Uterus (tissue), 4 donors: ENCODE measurements around the gene KLHL8. TPM values are rescaled to one million over a fixed set of nuclear protein-coding genes. Genes with fewer than 3 reads are reported as not detected.
"Not testable (repeated sequence)": the region's sequence is repeated elsewhere in the genome, so short reads cannot be mapped to it uniquely, and the experiment has no call there.

ENCODE experiments used
- DNase-seq, 2 donors: peaks; one replicate each; pipeline ENCODE4 v3.0.0-alpha.2; 2019 to 2020
- H3K27ac ChIP-seq, 2 donors: fragments of 200-600 bp; sonication (generic); 1 replicate in 1 of 2; 2 replicates in 1 of 2; pipeline ENCODE4 v1.5.1; 2016 to 2018
- H3K27me3 ChIP-seq, 2 donors: fragments of 200-600 bp; sonication (generic); one replicate each; pipeline ENCODE4 v1.5.1; 2018 to 2019; ENCODE audit warnings: control low read depth in 1 of 2
- H3K36me3 ChIP-seq, 2 donors: fragments of 200-600 bp; sonication (generic); one replicate each; pipeline ENCODE4 v1.5.1; 2019; ENCODE audit warnings: control low read depth in 1 of 2
- H3K4me1 ChIP-seq, 2 donors: fragments of 200-600 bp; sonication (generic); one replicate each; pipeline ENCODE4 v1.5.1; 2018 to 2019; ENCODE audit warnings: control low read depth in 1 of 2
- H3K4me3 ChIP-seq, 2 donors: fragments of 200-600 bp; sonication (generic); 1 replicate in 1 of 2; 2 replicates in 1 of 2; pipeline ENCODE4 v1.5.1; 2018 to 2019; ENCODE audit warnings: mild to moderate bottlenecking in 1 of 2
- H3K9me3 ChIP-seq, 2 donors: fragments of 200-600 bp; sonication (generic); one replicate each; pipeline ENCODE4 v1.5.1; 2019; ENCODE audit warnings: control low read depth in 1 of 2
- CTCF ChIP-seq, 4 experiments: fragments of 200-600 bp in 2 of 4; fragments of 450-650 bp in 2 of 4; sonication (generic) in 2 of 4; IDR thresholded peaks; one replicate each; pipeline ENCODE4 v1.5.1; 2016 to 2019; ENCODE audit warnings: antibody characterized with exemption in 4 of 4, mild to moderate bottlenecking in 2 of 4, moderate library complexity in 1 of 4
- POLR2A ChIP-seq, 2 donors: fragments of 450-650 bp; IDR thresholded peaks; one replicate each; pipeline ENCODE4 v1.6.1; 2016; ENCODE audit warnings: antibody characterized with exemption in 2 of 2, mild to moderate bottlenecking in 1 of 2, moderate library complexity in 1 of 2
- intact Hi-C: fragments of 100-400 bp; cut with DNase I; formaldehyde crosslinking; loops from one replicate; pipeline ENCODE4 v1.15.1; 2023; ENCODE audit warnings: low total_unique reads
- total RNA-seq, 4 donors: library from RNA; depleted of rRNA in 3 of 4; stranded (reverse); fragments of >200 nt in 3 of 4; gene quantifications; one replicate each; pipeline versions ENCODE4 v1.1.0 to v1.2.4, GENCODE V29; 2014 to 2023
- donor health status: DM: yes; HTN: yes; CAD: no.

KLHL8 gene
- total RNA-seq, 4 donors from 2014 or later = 10.0 to 31.8 (median 24.5) TPM

GRCh38 chr4:87224141-87224923, 3.9 kb upstream of the KLHL8 start:
- no peaks in the 10 kb centered on the region for H3K27me3 ChIP-seq
- intact Hi-C loops = no loop called here
- no peak overlapping the region for H3K27ac ChIP-seq
- no peaks in the 10 kb centered on the region for H3K9me3 ChIP-seq
- H3K36me3 ChIP-seq = no peaks in the 10 kb centered on the region
- TF ChIP-seq POLR2A (IDR thresholded peaks at IDR 0.05) (no peak), CTCF (IDR thresholded peaks at IDR 0.05) (no peak)
- no peak for DNase-seq
- no peaks in the 10 kb centered on the region for H3K4me1 ChIP-seq
- no peak overlapping the region for H3K4me3 ChIP-seq

GRCh38 chr4:87219632-87220093, 755 bp downstream of the KLHL8 start:
- peak overlapping the region; percentile 79 to 82 for H3K4me3 ChIP-seq
- no peaks in the 10 kb centered on the region for H3K36me3 ChIP-seq
- H3K27ac ChIP-seq = peak overlapping the region; percentile 94 to 96
- peaks cover 0 to 4% of the 10 kb centered on the region in 2 donors for H3K4me1 ChIP-seq
- DNase-seq = peak; percentile 33 to 39
- intact Hi-C loops = no loop called here
- no peaks in the 10 kb centered on the region for H3K27me3 ChIP-seq
- H3K9me3 ChIP-seq = no peaks in the 10 kb centered on the region
- TF ChIP-seq POLR2A (IDR thresholded peaks at IDR 0.05) (no peak), CTCF (IDR thresholded peaks at IDR 0.05) (peak in 1 of 4 experiments; percentile 16)

GRCh38 chr4:87217235-87217763, 3.1 kb downstream of the KLHL8 start:
- DNase-seq, H3K27ac ChIP-seq, H3K9me3 ChIP-seq, H3K4me3 ChIP-seq, intact Hi-C loops, H3K36me3 ChIP-seq, H3K27me3 ChIP-seq: not testable (repeated sequence)
- peaks cover 4 to 11% of the 10 kb centered on the region in 2 donors for H3K4me1 ChIP-seq

- intact Hi-C loops = no loop called here
- Histone ChIP-seq H3K9me3 (no peaks in the 10 kb centered on the region), H3K27ac (no peak overlapping the region), H3K4me1 (peaks cover 4 to 11% of the 10 kb centered on the region in 2 donors), H3K36me3 (no peaks in the 10 kb centered on the region), H3K4me3 (no peak overlapping the region), H3K27me3 (no peaks in the 10 kb centered on the region)
- DNase-seq = no peak
- TF ChIP-seq POLR2A (IDR thresholded peaks at IDR 0.05) = no peak
- no peak for TF ChIP-seq CTCF (IDR thresholded peaks at IDR 0.05)
Observed at GRCh38 chr4:87216469-87216868, 3.9 kb downstream of the KLHL8 start.

GRCh38 chr4:87213421-87214075, 6.9 kb downstream of the KLHL8 start:
- DNase-seq = no peak
- Histone ChIP-seq H3K4me1 (peaks cover 2 to 11% of the 10 kb centered on the region in 2 donors), H3K27me3 (no peaks in the 10 kb centered on the region), H3K36me3 (no peaks in the 10 kb centered on the region), H3K9me3 (no peaks in the 10 kb centered on the region), H3K4me3 (no peak overlapping the region), H3K27ac (no peak overlapping the region)
- intact Hi-C loops = no loop called here
- no peak for TF ChIP-seq POLR2A (IDR thresholded peaks at IDR 0.05)
- no peak for TF ChIP-seq CTCF (IDR thresholded peaks at IDR 0.05)
